Colonic mucosa (tissue), 4 donors: Measurements from ENCODE around the gene CHST8. TPM values are rescaled to one million over a fixed set of nuclear protein-coding genes. Genes with fewer than 3 reads are reported as not detected.

Experiments
- DNase-seq: peaks from one replicate; pipeline ENCODE4 v3.0.0-alpha.2; 2020
- H3K27ac ChIP-seq: fragments of 200-600 bp; one replicate; pipeline ENCODE4 v1.8.0; 2021
- H3K27me3 ChIP-seq: fragments of 200-600 bp; one replicate; pipeline ENCODE4 v1.8.0; 2021
- H3K36me3 ChIP-seq: fragments of 200-600 bp; one replicate; pipeline ENCODE4 v1.8.0; 2021
- H3K4me1 ChIP-seq: fragments of 200-600 bp; one replicate; pipeline ENCODE4 v1.8.0; 2021; ENCODE audit warnings: mild to moderate bottlenecking
- H3K4me3 ChIP-seq: fragments of 200-600 bp; one replicate; pipeline ENCODE4 v1.8.0; 2021
- H3K9ac ChIP-seq, 2 donors: one replicate each; pipeline ENCODE4 v1.7.0; 2013; ENCODE audit warnings: control low read depth in 2 of 2, low read depth in 2 of 2, low read length in 2 of 2
- H3K9me3 ChIP-seq: fragments of 200-600 bp; one replicate; pipeline ENCODE4 v1.8.0; 2021
- intact Hi-C: fragments of 100-400 bp; cut with DNase I; formaldehyde crosslinking; loops from one replicate; pipeline ENCODE4 v1.14.1; 2022
- total RNA-seq, 2 donors: library from RNA; stranded (reverse); fragmentation: NEBNext Ultra II Directional in 1 of 2; extraction: Animal tissue kit (Norgen Biotek cat#: 25700) in 1 of 2; gene quantifications; one replicate each; pipeline ENCODE4 v1.2.1, GENCODE V29; 2021
- TF ChIP-seq, protein P1 (sequence below): fragments of 200-600 bp; IDR thresholded peaks from one replicate; pipeline ENCODE4 v1.8.0; 2022; ENCODE audit warnings: antibody characterized with exemption, mild to moderate bottlenecking
- donor health status: healthy.
- donor health status: DM: no; HTN: no; CAD: no.
- donor health status: DM: no; HTN: no; CAD: no.

The CHST8 gene
- total RNA-seq, 2 donors from 2014 or later = not detected

DNA sequence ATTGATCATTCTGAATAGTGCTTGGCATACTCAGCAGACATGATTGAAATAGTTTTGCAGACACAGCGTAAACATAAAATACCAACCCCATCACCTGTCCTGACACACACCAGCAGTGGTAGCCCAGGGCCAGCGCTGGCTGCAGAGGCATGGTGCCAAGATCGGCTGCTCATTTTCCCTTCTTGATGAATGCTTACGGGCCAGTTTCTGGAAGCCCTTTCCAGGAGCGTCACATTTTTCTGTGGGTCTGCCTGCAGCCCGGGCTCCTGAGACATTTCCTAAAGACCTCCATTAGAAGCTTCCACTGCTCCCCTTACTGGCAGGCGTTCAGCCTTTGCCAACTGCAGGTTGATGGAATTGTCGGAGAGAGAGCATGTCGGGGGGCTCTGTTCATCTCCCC, 48.6 kb downstream of the CHST8 start:
- no peaks in the 10 kb centered on the region for H3K4me1 ChIP-seq
- no peak overlapping the region for H3K9ac ChIP-seq
- TF ChIP-seq, protein P1, sequence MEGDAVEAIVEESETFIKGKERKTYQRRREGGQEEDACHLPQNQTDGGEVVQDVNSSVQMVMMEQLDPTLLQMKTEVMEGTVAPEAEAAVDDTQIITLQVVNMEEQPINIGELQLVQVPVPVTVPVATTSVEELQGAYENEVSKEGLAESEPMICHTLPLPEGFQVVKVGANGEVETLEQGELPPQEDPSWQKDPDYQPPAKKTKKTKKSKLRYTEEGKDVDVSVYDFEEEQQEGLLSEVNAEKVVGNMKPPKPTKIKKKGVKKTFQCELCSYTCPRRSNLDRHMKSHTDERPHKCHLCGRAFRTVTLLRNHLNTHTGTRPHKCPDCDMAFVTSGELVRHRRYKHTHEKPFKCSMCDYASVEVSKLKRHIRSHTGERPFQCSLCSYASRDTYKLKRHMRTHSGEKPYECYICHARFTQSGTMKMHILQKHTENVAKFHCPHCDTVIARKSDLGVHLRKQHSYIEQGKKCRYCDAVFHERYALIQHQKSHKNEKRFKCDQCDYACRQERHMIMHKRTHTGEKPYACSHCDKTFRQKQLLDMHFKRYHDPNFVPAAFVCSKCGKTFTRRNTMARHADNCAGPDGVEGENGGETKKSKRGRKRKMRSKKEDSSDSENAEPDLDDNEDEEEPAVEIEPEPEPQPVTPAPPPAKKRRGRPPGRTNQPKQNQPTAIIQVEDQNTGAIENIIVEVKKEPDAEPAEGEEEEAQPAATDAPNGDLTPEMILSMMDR = no peak
- intact Hi-C loops = no loop called here
- no peaks in the 10 kb centered on the region for H3K9me3 ChIP-seq
- no peak for DNase-seq
- no peak overlapping the region for H3K4me3 ChIP-seq
- no peaks in the 10 kb centered on the region for H3K27me3 ChIP-seq
- H3K27ac ChIP-seq = no peak overlapping the region
- H3K36me3 ChIP-seq = no peaks in the 10 kb centered on the region

GRCh38 chr19:33671211-33671610, 49.5 kb downstream of the CHST8 start:
- Histone ChIP-seq H3K9ac (no peak overlapping the region), H3K4me1 (no peaks in the 10 kb centered on the region), H3K27me3 (no peaks in the 10 kb centered on the region), H3K27ac (no peak overlapping the region), H3K4me3 (no peak overlapping the region), H3K9me3 (no peaks in the 10 kb centered on the region), H3K36me3 (no peaks in the 10 kb centered on the region)
- intact Hi-C loops = no loop called here
- TF ChIP-seq, protein P1 = no peak
- no peak for DNase-seq

DNA sequence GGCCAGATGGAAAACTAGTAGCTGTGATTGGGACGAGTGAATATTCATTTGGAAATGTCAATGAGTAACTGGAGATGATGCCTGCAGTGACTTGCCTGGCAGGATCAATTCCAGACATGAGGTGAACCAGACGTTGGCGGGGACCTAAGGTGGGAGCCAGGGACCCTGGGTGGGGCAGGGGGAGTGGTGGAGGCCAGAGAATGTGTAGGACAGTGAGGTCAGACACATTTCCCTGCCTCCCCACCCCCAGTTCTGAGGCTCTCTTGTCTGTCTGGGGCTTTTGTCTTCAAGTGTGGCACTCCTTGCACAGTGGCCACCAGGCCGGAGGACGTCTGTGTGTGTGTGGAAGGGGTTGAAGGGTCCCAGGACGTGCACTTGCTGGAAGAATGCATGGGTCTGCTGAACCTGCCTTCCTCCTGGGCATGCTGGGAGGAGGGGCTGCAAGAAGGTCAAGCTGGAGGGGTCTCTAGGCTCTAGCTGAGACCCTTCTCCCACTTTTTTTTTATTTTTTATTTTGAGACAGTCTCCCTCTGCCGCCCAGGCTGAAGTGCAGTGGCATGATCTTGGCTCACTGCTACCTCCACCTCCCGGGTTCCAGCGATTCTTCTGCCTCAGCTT, 51.6 kb downstream of the CHST8 start:
- H3K4me1 ChIP-seq = no peaks in the 10 kb centered on the region
- no peaks in the 10 kb centered on the region for H3K36me3 ChIP-seq
- no peak overlapping the region for H3K4me3 ChIP-seq
- no peak overlapping the region for H3K9ac ChIP-seq
- H3K27ac ChIP-seq = no peak overlapping the region
- intact Hi-C loops = no loop called here
- TF ChIP-seq, protein P1 = no peak
- no peak for DNase-seq
- H3K9me3 ChIP-seq = no peaks in the 10 kb centered on the region
- H3K27me3 ChIP-seq = no peaks in the 10 kb centered on the region

- no peaks in the 10 kb centered on the region for H3K27me3 ChIP-seq
- DNase-seq = no peak
- no peaks in the 10 kb centered on the region for H3K36me3 ChIP-seq
- H3K4me1 ChIP-seq = no peaks in the 10 kb centered on the region
- no peak overlapping the region for H3K9ac ChIP-seq
- intact Hi-C loops = no loop called here
- H3K4me3 ChIP-seq = no peak overlapping the region
- TF ChIP-seq, protein P1 = no peak
- H3K27ac ChIP-seq = no peak overlapping the region
- H3K9me3 ChIP-seq = no peaks in the 10 kb centered on the region
Observed at GRCh38 chr19:33673996-33674625, 52.4 kb downstream of the CHST8 start.

DNA sequence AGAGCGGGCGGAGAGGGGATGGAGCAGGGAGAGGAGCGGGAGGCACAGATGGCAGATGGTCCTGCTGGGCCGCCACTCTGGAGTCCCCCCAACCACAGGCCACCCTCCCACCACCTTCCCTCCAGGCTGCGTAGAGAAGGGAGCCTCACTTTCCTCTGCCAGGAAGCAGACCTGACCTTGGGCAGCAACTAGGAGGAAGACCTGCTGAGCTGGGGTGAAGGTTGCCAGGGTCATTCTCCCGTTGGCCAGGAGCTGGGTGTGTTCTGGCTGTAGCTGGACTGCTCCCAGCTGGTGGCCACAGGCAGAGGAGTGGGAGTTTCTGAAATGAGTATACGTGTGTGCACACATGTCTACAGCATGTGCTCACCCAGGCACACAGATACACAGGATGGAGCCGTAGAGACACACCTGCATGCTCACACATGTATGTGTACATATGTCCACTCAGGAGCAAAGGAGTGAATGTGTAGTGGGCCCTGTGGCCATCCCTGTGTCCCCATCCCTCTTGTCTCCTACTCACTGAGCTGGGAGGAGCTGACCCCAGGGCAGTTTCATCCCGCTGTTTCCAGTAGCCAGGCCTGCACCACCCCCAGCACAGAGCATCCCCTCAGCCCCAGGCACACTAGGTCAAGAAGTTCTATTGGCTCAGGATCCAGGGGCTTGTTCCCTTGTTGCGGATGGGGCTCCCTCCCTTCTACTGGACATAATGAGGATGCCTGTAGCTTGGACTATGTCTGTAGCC, 53.0 kb downstream of the CHST8 start:
- Histone ChIP-seq H3K27me3 (no peaks in the 10 kb centered on the region), H3K27ac (no peak overlapping the region), H3K9me3 (no peaks in the 10 kb centered on the region), H3K9ac (no peak overlapping the region), H3K4me3 (no peak overlapping the region), H3K4me1 (no peaks in the 10 kb centered on the region), H3K36me3 (no peaks in the 10 kb centered on the region)
- DNase-seq = no peak
- TF ChIP-seq, protein P1 = no peak
- intact Hi-C loops = no loop called here
